ENCODE results near the gene HHLA2. TPM values are rescaled to one million over a fixed set of nuclear protein-coding genes. Genes with fewer than 3 reads are reported as not detected.
A peak's percentile ranks its signal among the peaks of the same experiment; 100 is the strongest.
"Not testable (repeated sequence)": the region's sequence is repeated elsewhere in the genome, so short reads cannot be mapped to it uniquely, and the experiment has no call there.

HHLA2 gene
- total RNA-seq, 1 donor from 2014 or later, result 2.3 TPM

- Mint-ChIP-seq H3K4me3 (no peak overlapping the region), H3K27me3 (no peaks in the 10 kb centered on the region), H3K9me3 (peaks cover 22% of the 10 kb centered on the region), H3K36me3 (no peaks in the 10 kb centered on the region), H3K4me1 (ENCODE audit: unreplicated experiment) (peaks cover 9% of the 10 kb centered on the region), H3K27ac (no peak overlapping the region)
- no peak for TF ChIP-seq CTCF (conservative IDR thresholded peaks at IDR 0.05)
- no peak for DNase-seq (ENCODE audit: extremely low spot score, unreplicated experiment)
These were observed 24.7 kb upstream of the HHLA2 start for GRCh38 chr3:108271626-108272025.

GRCh38 chr3:108279066-108279465 is 17.3 kb upstream of the HHLA2 start:
- not testable (repeated sequence) for H3K36me3 Mint-ChIP-seq, H3K27ac Mint-ChIP-seq
- H3K9me3 Mint-ChIP-seq, result peaks cover 11% of the 10 kb centered on the region

GRCh38 chr3:108280476-108280875 is 15.9 kb upstream of the HHLA2 start:
- no peaks in the 10 kb centered on the region for H3K27me3 Mint-ChIP-seq

More at GRCh38 chr3:108279066-108279465, 17.3 kb upstream of the HHLA2 start:
- H3K4me3 Mint-ChIP-seq; H3K4me1 Mint-ChIP-seq (ENCODE audit: unreplicated experiment); DNase-seq (ENCODE audit: extremely low spot score, unreplicated experiment); H3K27me3 Mint-ChIP-seq: not testable (repeated sequence)

GRCh38 chr3:108281670-108282069 is 14.7 kb upstream of the HHLA2 start:
- H3K36me3 Mint-ChIP-seq, result peaks cover 4% of the 10 kb centered on the region
- no peak for TF ChIP-seq CTCF (conservative IDR thresholded peaks at IDR 0.05)
- no peak for DNase-seq (ENCODE audit: extremely low spot score, unreplicated experiment)

More at GRCh38 chr3:108280476-108280875, 15.9 kb upstream of the HHLA2 start:
- Mint-ChIP-seq H3K9me3 (peaks cover 13% of the 10 kb centered on the region), H3K4me3 (no peak overlapping the region), H3K27ac (no peak overlapping the region), H3K36me3 (peaks cover 4% of the 10 kb centered on the region), H3K4me1 (ENCODE audit: unreplicated experiment) (peaks cover 9% of the 10 kb centered on the region)
- no peak for DNase-seq (ENCODE audit: extremely low spot score, unreplicated experiment)
- TF ChIP-seq CTCF (conservative IDR thresholded peaks at IDR 0.05), result no peak

GRCh38 chr3:108283006-108283405 is 13.3 kb upstream of the HHLA2 start:
- DNase-seq (ENCODE audit: extremely low spot score, unreplicated experiment), result no peak
- H3K27ac Mint-ChIP-seq, result peak overlapping the region; percentile 25
- H3K36me3 Mint-ChIP-seq, result peaks cover 4% of the 10 kb centered on the region
- TF ChIP-seq CTCF (conservative IDR thresholded peaks at IDR 0.05), result no peak
- no peaks in the 10 kb centered on the region for H3K27me3 Mint-ChIP-seq
- peaks cover 16% of the 10 kb centered on the region for H3K9me3 Mint-ChIP-seq
- H3K4me3 Mint-ChIP-seq, result no peak overlapping the region
- peaks cover 9% of the 10 kb centered on the region for H3K4me1 Mint-ChIP-seq (ENCODE audit: unreplicated experiment)

More at GRCh38 chr3:108281670-108282069, 14.7 kb upstream of the HHLA2 start:
- H3K4me3 Mint-ChIP-seq, result no peak overlapping the region
- H3K9me3 Mint-ChIP-seq, result peaks cover 19% of the 10 kb centered on the region
- peaks cover 5% of the 10 kb centered on the region for H3K4me1 Mint-ChIP-seq (ENCODE audit: unreplicated experiment)
- no peak overlapping the region for H3K27ac Mint-ChIP-seq
- no peaks in the 10 kb centered on the region for H3K27me3 Mint-ChIP-seq

GRCh38 chr3:108283989-108284388 is 12.4 kb upstream of the HHLA2 start:
- peaks cover 1% of the 10 kb centered on the region for H3K36me3 Mint-ChIP-seq
- no peak overlapping the region for H3K27ac Mint-ChIP-seq
- no peak for TF ChIP-seq CTCF (conservative IDR thresholded peaks at IDR 0.05)
- DNase-seq (ENCODE audit: extremely low spot score, unreplicated experiment), result no peak
- H3K4me3 Mint-ChIP-seq, result no peak overlapping the region
- no peaks in the 10 kb centered on the region for H3K27me3 Mint-ChIP-seq
- peaks cover 11% of the 10 kb centered on the region for H3K9me3 Mint-ChIP-seq
- H3K4me1 Mint-ChIP-seq (ENCODE audit: unreplicated experiment), result peaks cover 12% of the 10 kb centered on the region

All from type B pancreatic cell (in vitro differentiated cells).